Activated CD4-positive, alpha-beta T cell treated with anti-CD3 and anti-CD28 coated beads for 36 hours (primary cell): ENCODE results near the gene APPBP2. TPM values are rescaled to one million over a fixed set of nuclear protein-coding genes. Genes with fewer than 3 reads are reported as not detected.

Source experiments
- ATAC-seq: fragments of 200-7000 bp; cut with Tn5 transposase; one replicate; pipeline ENCODE4 v1.10.0; 2021; ENCODE audit warnings: mild to moderate bottlenecking, moderate library complexity
- CTCF ChIA-PET: fragments of 350-600 bp; sonication (Branson Sonifier 250); formaldehyde crosslinking; loops from one replicate; lab custom pipeline; 2021; ENCODE audit warnings: antibody characterized with exemption; lab: Charles Lee
- POLR2A ChIA-PET: fragments of 350-600 bp; sonication (Branson Sonifier 250); formaldehyde crosslinking; loops from one replicate; lab custom pipeline; 2021; ENCODE audit warnings: antibody characterized with exemption, inconsistent platforms; lab: Charles Lee
- DNase-seq: peaks from one replicate; pipeline ENCODE4 v3.0.0-alpha.2; 2020
- H3K27ac Mint-ChIP-seq: one replicate; pipeline ENCODE4 v1.8.0; 2021; ENCODE audit warnings: mixed read lengths
- H3K27me3 Mint-ChIP-seq: one replicate; pipeline ENCODE4 v1.8.0; 2021; ENCODE audit warnings: mixed read lengths
- H3K36me3 Mint-ChIP-seq: one replicate; pipeline ENCODE4 v1.8.0; 2021; ENCODE audit warnings: low read depth, mixed read lengths
- H3K4me1 Mint-ChIP-seq: one replicate; pipeline ENCODE4 v1.8.0; 2021; ENCODE audit warnings: mixed read lengths
- H3K4me3 Mint-ChIP-seq: one replicate; pipeline ENCODE4 v1.8.0; 2021; ENCODE audit warnings: mild to moderate bottlenecking, moderate library complexity, mixed read lengths
- H3K9me3 Mint-ChIP-seq: one replicate; pipeline ENCODE4 v1.8.0; 2021; ENCODE audit warnings: low read depth, mixed read lengths
- intact Hi-C, 2 experiments: fragments of 100-400 bp; cut with DNase I in 1 of 2; cut with micrococcal nuclease in 1 of 2; formaldehyde crosslinking; loops; one replicate each; pipeline versions ENCODE4 v1.14.2 to v1.15.1; 2022 to 2024; cut with DNase I, micrococcal nuclease
- total RNA-seq, 2 experiments: library from RNA; stranded (reverse); gene quantifications; one replicate each; pipeline ENCODE4 v1.2.3, GENCODE V29; 2021

APPBP2 gene
- total RNA-seq, 2 experiments from 2014 or later: 21.4 to 28.8 TPM

GRCh38 chr17:60455378-60455777 lies 70.7 kb downstream of the APPBP2 start:
- ATAC-seq: no peak
- no peaks in the 10 kb centered on the region for H3K9me3 Mint-ChIP-seq
- H3K4me3 Mint-ChIP-seq: no peak overlapping the region
- CTCF ChIA-PET: interaction anchor here (0.5 kb wide), 1 partner anchor 1464 kb away, joined by 3 read pairs; no protein-coding TSS in a partner anchor
- peaks cover 22% of the 10 kb centered on the region for H3K36me3 Mint-ChIP-seq
- H3K4me1 Mint-ChIP-seq: no peaks in the 10 kb centered on the region
- POLR2A ChIA-PET: no interaction called here
- intact Hi-C loops: no loop called here
- DNase-seq: no peak
- H3K27me3 Mint-ChIP-seq: no peaks in the 10 kb centered on the region
- H3K27ac Mint-ChIP-seq: no peak overlapping the region

- ChIA-PET POLR2A (no interaction called here), CTCF (interaction anchor here (1.1 kb wide), 1 partner anchor 118 kb away, joined by 3 read pairs; no protein-coding TSS in a partner anchor)
- no peak for DNase-seq
- ATAC-seq: no peak
- no peaks in the 10 kb centered on the region for H3K9me3 Mint-ChIP-seq
- H3K27me3 Mint-ChIP-seq: no peaks in the 10 kb centered on the region
- H3K27ac Mint-ChIP-seq: no peak overlapping the region
- no peak overlapping the region for H3K4me3 Mint-ChIP-seq
- no peaks in the 10 kb centered on the region for H3K4me1 Mint-ChIP-seq
- H3K36me3 Mint-ChIP-seq: peaks cover 19% of the 10 kb centered on the region
- intact Hi-C loops: no loop called here
Measured at GRCh38 chr17:60451965-60452364, 74.1 kb downstream of the APPBP2 start.

- ATAC-seq (no peak), DNase-seq (no peak)
- Mint-ChIP-seq H3K4me1 (no peaks in the 10 kb centered on the region), H3K4me3 (no peak overlapping the region), H3K27me3 (no peaks in the 10 kb centered on the region), H3K9me3 (no peaks in the 10 kb centered on the region), H3K27ac (no peak overlapping the region), H3K36me3 (peaks cover 17% of the 10 kb centered on the region)
- ChIA-PET CTCF (interaction anchor here (0.8 kb wide), 1 partner anchor 48 kb away, joined by 3 read pairs; no protein-coding TSS in a partner anchor), POLR2A (no interaction called here)
- intact Hi-C loops: no loop called here
Measured at GRCh38 chr17:60451071-60451470, 75.0 kb downstream of the APPBP2 start.

- Mint-ChIP-seq H3K4me3 (no peak overlapping the region), H3K27ac (no peak overlapping the region), H3K27me3 (no peaks in the 10 kb centered on the region), H3K9me3 (no peaks in the 10 kb centered on the region), H3K36me3 (peaks cover 17% of the 10 kb centered on the region), H3K4me1 (no peaks in the 10 kb centered on the region)
- ATAC-seq: no peak
- intact Hi-C loops: no loop called here
- no peak for DNase-seq
- CTCF ChIA-PET: no interaction called here
- POLR2A ChIA-PET: no interaction called here
Measured at GRCh38 chr17:60447375-60447774, 78.7 kb downstream of the APPBP2 start.

GRCh38 chr17:60445144-60445543 lies 80.9 kb downstream of the APPBP2 start:
- CTCF ChIA-PET: interaction anchor here (0.7 kb wide), 1 partner anchor 141 kb away, joined by 3 read pairs; no protein-coding TSS in a partner anchor
- Mint-ChIP-seq H3K9me3 (no peaks in the 10 kb centered on the region), H3K4me1 (no peaks in the 10 kb centered on the region), H3K27ac (no peak overlapping the region), H3K36me3 (peaks cover 13% of the 10 kb centered on the region), H3K4me3 (no peak overlapping the region), H3K27me3 (no peaks in the 10 kb centered on the region)
- DNase-seq (no peak), ATAC-seq (no peak)
- intact Hi-C loops: no loop called here
- POLR2A ChIA-PET: no interaction called here

- peaks cover 11% of the 10 kb centered on the region for H3K36me3 Mint-ChIP-seq
- no peak overlapping the region for H3K4me3 Mint-ChIP-seq
- no peaks in the 10 kb centered on the region for H3K9me3 Mint-ChIP-seq
- ATAC-seq (no peak), DNase-seq (no peak)
- POLR2A ChIA-PET: no interaction called here
- intact Hi-C loops: no loop called here
- no peak overlapping the region for H3K27ac Mint-ChIP-seq
- no peaks in the 10 kb centered on the region for H3K4me1 Mint-ChIP-seq
- no peaks in the 10 kb centered on the region for H3K27me3 Mint-ChIP-seq
- CTCF ChIA-PET: no interaction called here
Measured at GRCh38 chr17:60443713-60444112, 82.3 kb downstream of the APPBP2 start.

- Mint-ChIP-seq H3K36me3 (peaks cover 4% of the 10 kb centered on the region), H3K4me1 (no peaks in the 10 kb centered on the region), H3K9me3 (no peaks in the 10 kb centered on the region), H3K4me3 (no peak overlapping the region), H3K27ac (no peak overlapping the region), H3K27me3 (peaks cover 2% of the 10 kb centered on the region)
- DNase-seq (no peak), ATAC-seq (no peak)
- intact Hi-C loops: no loop called here
- ChIA-PET CTCF (interaction anchor here (1.6 kb wide), 1 partner anchor 14 kb away, joined by 3 read pairs; no protein-coding TSS in a partner anchor), POLR2A (no interaction called here)
Measured at GRCh38 chr17:60442271-60443173, 83.5 kb downstream of the APPBP2 start.

- no peaks in the 10 kb centered on the region for H3K9me3 Mint-ChIP-seq
- no peaks in the 10 kb centered on the region for H3K36me3 Mint-ChIP-seq
- H3K27ac Mint-ChIP-seq: no peak overlapping the region
- intact Hi-C loops: loop anchor here (5.0 to 10.0 kb wide), 3 partner anchors 207 to 335 kb away; no protein-coding TSS in a partner anchor
- ChIA-PET CTCF (no interaction called here), POLR2A (no interaction called here)
- no peak for ATAC-seq
- H3K4me1 Mint-ChIP-seq: no peaks in the 10 kb centered on the region
- no peak overlapping the region for H3K4me3 Mint-ChIP-seq
- DNase-seq: no peak
- H3K27me3 Mint-ChIP-seq: peaks cover 2% of the 10 kb centered on the region
Measured at GRCh38 chr17:60439501-60439900, 86.5 kb downstream of the APPBP2 start.

GRCh38 chr17:60436676-60437075 lies 89.4 kb downstream of the APPBP2 start:
- ATAC-seq (no peak), DNase-seq (no peak)
- Mint-ChIP-seq H3K27ac (no peak overlapping the region), H3K36me3 (no peaks in the 10 kb centered on the region), H3K4me3 (no peak overlapping the region), H3K9me3 (no peaks in the 10 kb centered on the region), H3K4me1 (no peaks in the 10 kb centered on the region), H3K27me3 (peaks cover 2% of the 10 kb centered on the region)
- POLR2A ChIA-PET: no interaction called here
- intact Hi-C loops: loop anchor here (1.0 to 10.0 kb wide), 6 partner anchors 15 to 332 kb away; no protein-coding TSS in a partner anchor
- CTCF ChIA-PET: interaction anchor here (0.8 to 1.0 kb wide), 3 partner anchors 25 to 1391 kb away, joined by 3 read pairs; no protein-coding TSS in a partner anchor

- ChIA-PET POLR2A (no interaction called here), CTCF (interaction anchor here (0.7 to 1.0 kb wide), 7 partner anchors 24 to 1392 kb away, joined by 3 to 5 read pairs (median 3); no protein-coding TSS in a partner anchor)
- ATAC-seq (peak; percentile 74), DNase-seq (peak; percentile 71)
- Mint-ChIP-seq H3K27ac (no peak overlapping the region), H3K4me3 (no peak overlapping the region), H3K36me3 (no peaks in the 10 kb centered on the region), H3K27me3 (peaks cover 2% of the 10 kb centered on the region), H3K4me1 (no peaks in the 10 kb centered on the region), H3K9me3 (no peaks in the 10 kb centered on the region)
- intact Hi-C loops: loop anchor here (1.0 to 10.0 kb wide), 6 partner anchors 14 to 331 kb away; no protein-coding TSS in a partner anchor
Measured at GRCh38 chr17:60435244-60436167, 90.5 kb downstream of the APPBP2 start.
